Measurements from ENCODE around the gene COMMD6.

DNA sequence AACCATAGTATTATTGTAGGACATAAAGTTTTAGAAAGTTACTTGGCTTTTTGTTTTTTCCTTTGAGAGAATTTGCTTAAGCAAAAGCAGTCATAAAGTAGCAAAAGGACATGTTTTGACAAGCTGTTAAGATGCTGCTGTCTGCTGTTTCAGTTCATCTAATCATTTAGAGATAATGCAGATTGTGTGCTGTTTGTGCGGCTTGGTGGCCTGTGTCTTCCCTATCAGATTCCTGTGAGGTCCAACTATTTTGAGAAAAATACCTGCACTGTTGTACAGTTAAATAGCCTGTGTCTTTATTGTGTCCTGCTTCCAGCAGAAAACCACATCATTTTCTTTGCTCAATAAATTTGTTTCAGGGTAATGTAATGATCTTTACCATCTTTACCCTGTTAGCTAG, 31.9 kb upstream of the COMMD6 start:
- TF ChIP-seq POLR2AphosphoS5 (IDR thresholded peaks at IDR 0.05; ENCODE audit: low read depth, low read length): no peak
- TF ChIP-seq POLR2A (IDR thresholded peaks at IDR 0.05; ENCODE audit: low read depth, low read length): no peak
- TF ChIP-seq TAF1 (IDR thresholded peaks at IDR 0.05; ENCODE audit: borderline replicate concordance, low read depth, low read length): no peak

Measured in GM12892 (cell line).